Loucy (cell line): Measurements from ENCODE around the gene SLC25A4.

Experiments
- H2AFZ ChIP-seq: fragments of 200-600 bp; sonication (generic); 2 replicates; pipeline ENCODE4 v1.6.0; 2016; ENCODE audit warnings: antibody characterized with exemption, mild to moderate bottlenecking, low read length, moderate library complexity
- H3F3A ChIP-seq: fragments of 200-600 bp; 2 replicates; pipeline ENCODE4 v1.6.0; 2016; ENCODE audit warnings: antibody characterized with exemption, low read depth, mild to moderate bottlenecking
- H3K27me3 ChIP-seq: fragments of 200-600 bp; sonication (generic); 2 replicates; pipeline ENCODE4 v1.6.1; 2014; ENCODE audit warnings: low read length, mild to moderate bottlenecking; ENCODE audit not compliant: insufficient read depth, poor library complexity, severe bottlenecking
- H3K36me3 ChIP-seq: fragments of 200-600 bp; sonication (generic); 2 replicates; pipeline ENCODE4 v1.6.1; 2016; ENCODE audit warnings: low read length; ENCODE audit not compliant: insufficient read depth
- H3K4me1 ChIP-seq: fragments of 200-600 bp; sonication (generic); 2 replicates; pipeline ENCODE4 v1.5.1; 2014; ENCODE audit warnings: low read length, mild to moderate bottlenecking; ENCODE audit not compliant: insufficient read depth, poor library complexity, severe bottlenecking
- H3K4me2 ChIP-seq: fragments of 200-600 bp; sonication (generic); 2 replicates; pipeline ENCODE4 v1.6.0; 2014; ENCODE audit warnings: antibody characterized with exemption, low read length, low read depth, mild to moderate bottlenecking; ENCODE audit not compliant: poor library complexity, severe bottlenecking
- H3K4me3 ChIP-seq: fragments of 200-600 bp; sonication (generic); 2 replicates; pipeline ENCODE4 v1.5.1; 2014; ENCODE audit warnings: low read length, mild to moderate bottlenecking, mixed read lengths; ENCODE audit not compliant: poor library complexity, severe bottlenecking
- H3K79me2 ChIP-seq: fragments of 200-600 bp; sonication (generic); 2 replicates; pipeline ENCODE4 v1.6.1; 2014; ENCODE audit warnings: low read length; ENCODE audit not compliant: insufficient read depth
- H3K9ac ChIP-seq: fragments of 200-600 bp; sonication (generic); 2 replicates; pipeline ENCODE4 v1.6.0; 2014; ENCODE audit warnings: mild to moderate bottlenecking, low read depth, low read length, moderate library complexity; ENCODE audit not compliant: poor library complexity, severe bottlenecking
- H3K9me2 ChIP-seq: fragments of 200-600 bp; sonication (generic); replicated peaks from 2 replicates; pipeline ENCODE4 v1.6.1; 2016; ENCODE audit warnings: low read depth, low read length, mixed read lengths
- H3K9me3 ChIP-seq: fragments of 200-600 bp; sonication (generic); 2 replicates; pipeline ENCODE4 v1.6.1; 2014; ENCODE audit warnings: mild to moderate bottlenecking, antibody characterized with exemption, low read length, low read depth; ENCODE audit not compliant: insufficient read depth
- H4K20me1 ChIP-seq: fragments of 200-600 bp; sonication (generic); 2 replicates; pipeline ENCODE4 v1.6.0; 2014; ENCODE audit warnings: antibody characterized with exemption, low read length, mild to moderate bottlenecking; ENCODE audit not compliant: insufficient read depth, poor library complexity, severe bottlenecking
- CTCF ChIP-seq: fragments of 200-600 bp; sonication (generic); conservative IDR thresholded peaks from 2 replicates; pipeline ENCODE4 v1.5.1; 2014; ENCODE audit warnings: mild to moderate bottlenecking, antibody characterized with exemption, low read length
- EZH2phosphoT487 ChIP-seq: fragments of 200-600 bp; IDR thresholded peaks from 2 replicates; pipeline ENCODE4 v1.6.1; 2018; ENCODE audit warnings: antibody characterized with exemption, mild to moderate bottlenecking, moderate library complexity, borderline replicate concordance

SLC25A4 gene

GRCh38 chr4:185189606-185190305, 46.7 kb downstream of the SLC25A4 start:
- no peak overlapping the region for H3K4me3 ChIP-seq
- H2AFZ ChIP-seq = no peak overlapping the region
- H3K36me3 ChIP-seq = peaks cover 5% of the 10 kb centered on the region; the same call in 1 of the 2 replicates
- TF ChIP-seq CTCF = no peak
- TF ChIP-seq EZH2phosphoT487 = no peak
- 0 out of 2 replicates have a peak, but pooled peaks cover 3% of the 10 kb centered on the region for H3K79me2 ChIP-seq
- H3K4me2 ChIP-seq = no peak overlapping the region
- H3K27me3 ChIP-seq = no peaks in the 10 kb centered on the region
- no peaks in the 10 kb centered on the region for H3K4me1 ChIP-seq
- no peaks in the 10 kb centered on the region for H3F3A ChIP-seq
- no peaks in the 10 kb centered on the region for H3K9me3 ChIP-seq
- H3K9ac ChIP-seq = no peak overlapping the region
- no peaks in the 10 kb centered on the region for H4K20me1 ChIP-seq
- no peaks in the 10 kb centered on the region for H3K9me2 ChIP-seq

GRCh38 chr4:185190306-185190856, 47.3 kb downstream of the SLC25A4 start:
- Histone ChIP-seq H3K36me3 (peaks cover 5% of the 10 kb centered on the region; the same call in 1 of the 2 replicates), H3K4me1 (no peaks in the 10 kb centered on the region), H4K20me1 (no peaks in the 10 kb centered on the region), H3F3A (no peaks in the 10 kb centered on the region), H2AFZ (no peak overlapping the region), H3K4me3 (no peak overlapping the region), H3K9me2 (no peaks in the 10 kb centered on the region), H3K9me3 (no peaks in the 10 kb centered on the region), H3K27me3 (no peaks in the 10 kb centered on the region), H3K9ac (no peak overlapping the region), H3K4me2 (no peak overlapping the region), H3K79me2 (0 out of 2 replicates have a peak, but pooled peaks cover 3% of the 10 kb centered on the region)
- no peak for TF ChIP-seq CTCF
- no peak for TF ChIP-seq EZH2phosphoT487

- Histone ChIP-seq H3K79me2 (no peaks in the 10 kb centered on the region), H2AFZ (no peak overlapping the region), H3K36me3 (peaks cover 5% of the 10 kb centered on the region; the same call in 1 of the 2 replicates), H3K4me1 (no peaks in the 10 kb centered on the region), H3K9me3 (no peaks in the 10 kb centered on the region), H3K9ac (no peak overlapping the region), H4K20me1 (no peaks in the 10 kb centered on the region), H3K9me2 (no peaks in the 10 kb centered on the region), H3K4me3 (no peak overlapping the region), H3K4me2 (no peak overlapping the region), H3K27me3 (no peaks in the 10 kb centered on the region), H3F3A (no peaks in the 10 kb centered on the region)
- no peak for TF ChIP-seq CTCF
- no peak for TF ChIP-seq EZH2phosphoT487
Observed at GRCh38 chr4:185192059-185192458, 49.0 kb downstream of the SLC25A4 start.
